ENCODE data around the gene SMC1B. TPM values are rescaled to one million over a fixed set of nuclear protein-coding genes. Genes with fewer than 3 reads are reported as not detected.
A peak's percentile ranks its signal among the peaks of the same experiment; 100 is the strongest.

SMC1B gene
- total and polyA plus RNA-seq, 9 of the 15 experiments (the other 6 are each of a cell fraction or from before 2014, with no cell fraction given): 0.03 TPM; not detected in 8

GRCh38 chr22:45442116-45442515 is 28.7 kb upstream of the SMC1B start (continued):
- no peak for TF ChIP-seq USF1 (CRISPR knock-in tag; IDR thresholded peaks at IDR 0.05)
- TF ChIP-seq NFRKB (IDR thresholded peaks at IDR 0.05; ENCODE audit: low read depth): no peak
- no peak for TF ChIP-seq TRIM24 (IDR thresholded peaks at IDR 0.05)

- Histone ChIP-seq H2AFZ (ENCODE audit: low read depth, low read length) (no peak overlapping the region), H3K9ac (ENCODE audit: insufficient read depth in 1 of 2, low read depth in 2 of 2, low read length in 2 of 2) (no peak overlapping the region), H3K9me3 (replicated peaks; ENCODE audit: control insufficient read depth, insufficient read depth, low read depth, low read length) (no peaks in the 10 kb centered on the region), H3K4me1 (replicated peaks in 1 of 2; ENCODE audit: control insufficient read depth in 2 of 2, insufficient read depth in 2 of 2, low read length in 2 of 2) (no peaks in the 10 kb centered on the region), H3K27ac (ENCODE audit: extremely low read depth, low read depth, low read length) (no peak overlapping the region), H3K27me3 (ENCODE audit: control insufficient read depth in 2 of 2, insufficient read depth in 2 of 2, low read length in 2 of 2) (peaks cover 3 to 16% of the 10 kb centered on the region in 2 experiments; a peak in 2 of 5 replicates), H3K4me3 (no peak overlapping the region), H3K4me2 (ENCODE audit: insufficient read depth, low read length) (no peak overlapping the region), H3K9me1 (ENCODE audit: control insufficient read depth, insufficient read depth, low read length) (no peaks in the 10 kb centered on the region), H3K36me3 (ENCODE audit: control insufficient read depth, insufficient read depth, low read length) (no peaks in the 10 kb centered on the region), H4K20me1 (replicated peaks; ENCODE audit: control insufficient read depth, insufficient read depth, low read length) (no peaks in the 10 kb centered on the region; the same call in 1 of the 2 replicates), H3K79me2 (ENCODE audit: control insufficient read depth, insufficient read depth, low read length) (no peaks in the 10 kb centered on the region)
- FAIRE-seq: no peak
- WGBS (ENCODE audit: insufficient coverage, low coverage, missing lambda C conversion rate): 0% methylated on average over 5 of the region's 10 CpGs
- in situ Hi-C loops (cut with MboI) (no loop called here), intact Hi-C loops (cut with micrococcal nuclease) (loop anchor here (2.0 kb wide), 1 partner anchor 112 kb away; no protein-coding TSS in a partner anchor)
- ChIA-PET CTCF (ENCODE audit: low intra/inter-chr PET ratio) (interaction anchor here (0.5 to 0.7 kb wide), 2 partner anchors 205 to 248 kb away, joined by 3 read pairs; no protein-coding TSS in a partner anchor), POLR2A (interaction anchor here (0.6 kb wide), 1 partner anchor 447 kb away, joined by 3 read pairs; no protein-coding TSS in a partner anchor)
- BruUV-seq (replicated peaks): no TSS peak
- ATAC-seq: peak; percentile 65; the same call in 2 of the 3 replicates
- peak in 2 of 4 experiments; percentile 12 to 18 for DNase-seq (ENCODE audit: extremely low read depth in 1 of 4, low spot score in 3 of 4)
- TF ChIP-seq SMARCA4 (IDR thresholded peaks at IDR 0.05): no peak
- TF ChIP-seq SMC3 (conservative IDR thresholded peaks at IDR 0.05; ENCODE audit: insufficient read depth, low read depth, low read length): 0 out of 2 replicates have a peak, but pooled peaks have one; percentile 14
- TF ChIP-seq RAD21 (CRISPR knock-in tag; conservative IDR thresholded peaks at IDR 0.05 in 1 of 2, IDR thresholded peaks at IDR 0.05 in 1 of 2): peak in 1 of 2 experiments; percentile 40; a peak in 2 of 4 replicates
- TF ChIP-seq CTCF (IDR thresholded peaks at IDR 0.05 in 2 of 3, conservative IDR thresholded peaks at IDR 0.05 in 1 of 3; ENCODE audit: insufficient read depth in 2 of 3, low read depth in 1 of 3, low read length in 3 of 3): peak; percentile 41 to 44 (median 42); a peak in 4 of 6 replicates
- no peak for TF ChIP-seq ASH1L (IDR thresholded peaks at IDR 0.05; ENCODE audit: borderline replicate concordance, low read depth, partially characterized antibody)
- peak; percentile 40; the same call in 1 of the 2 replicates for TF ChIP-seq REST (IDR thresholded peaks at IDR 0.05; ENCODE audit: borderline replicate concordance)
- no peak for TF ChIP-seq REST (CRISPR knock-in tag; IDR thresholded peaks at IDR 0.05; ENCODE audit: low read depth)
These were observed 27.7 kb upstream of the SMC1B start for GRCh38 chr22:45441138-45441537.

All from K562 (cell line).